ENCODE measurements around the gene GAMT. TPM values are rescaled to one million over a fixed set of nuclear protein-coding genes. Genes with fewer than 3 reads are reported as not detected.

Gene GAMT
- total RNA-seq, 1 experiment from 2014 or later = 27.7 TPM

GRCh38 chr19:1417681-1418495 lies 16.5 kb upstream of the GAMT start:
- peak overlapping the region; percentile 75 for H3K27ac Mint-ChIP-seq
- POLR2A ChIA-PET = no interaction called here

GRCh38 chr19:1417145-1417544 lies 15.8 kb upstream of the GAMT start:
- ATAC-seq (no peak), DNase-seq (ENCODE audit: low spot score) (no peak)
- Mint-ChIP-seq H3K4me1 (peaks cover 45% of the 10 kb centered on the region), H3K9me3 (no peaks in the 10 kb centered on the region), H3K36me3 (peaks cover 42% of the 10 kb centered on the region), H3K27me3 (ENCODE audit: low read depth) (no peaks in the 10 kb centered on the region), H3K27ac (peak overlapping the region; percentile 75), H3K4me3 (no peak overlapping the region)
- ChIA-PET CTCF (interaction anchor here (0.8 to 1.4 kb wide), 3 partner anchors 27 to 173 kb away, joined by 3 read pairs; no protein-coding TSS in a partner anchor), POLR2A (no interaction called here)
- no peak for TF ChIP-seq CBFB (CRISPR knock-in tag; IDR thresholded peaks at IDR 0.05; ENCODE audit: low read depth)
- no peak for TF ChIP-seq ZNF423 (CRISPR knock-in tag; IDR thresholded peaks at IDR 0.05)
- TF ChIP-seq AR (CRISPR knock-in tag; IDR thresholded peaks at IDR 0.05) = no peak

More at GRCh38 chr19:1417681-1418495, 16.5 kb upstream of the GAMT start:
- Mint-ChIP-seq H3K4me3 (no peak overlapping the region), H3K36me3 (peaks cover 49% of the 10 kb centered on the region), H3K4me1 (peaks cover 45% of the 10 kb centered on the region), H3K9me3 (no peaks in the 10 kb centered on the region), H3K27me3 (ENCODE audit: low read depth) (no peaks in the 10 kb centered on the region)
- ATAC-seq (no peak), DNase-seq (ENCODE audit: low spot score) (no peak)
- CTCF ChIA-PET = interaction anchor here (1.4 kb wide), 1 partner anchor 27 kb away, joined by 3 read pairs; no protein-coding TSS in a partner anchor
- TF ChIP-seq ZBTB21 (CRISPR knock-in tag; IDR thresholded peaks at IDR 0.05; ENCODE audit: borderline replicate concordance) (no peak), MAX (CRISPR knock-in tag; IDR thresholded peaks at IDR 0.05) (no peak), NFYB (CRISPR knock-in tag; conservative IDR thresholded peaks at IDR 0.05; ENCODE audit: low read depth) (no peak), TCF7 (CRISPR knock-in tag; IDR thresholded peaks at IDR 0.05; ENCODE audit: low read depth) (no peak), RELA (CRISPR knock-in tag; IDR thresholded peaks at IDR 0.05; ENCODE audit: borderline replicate concordance) (no peak), PRRX2 (CRISPR knock-in tag; IDR thresholded peaks at IDR 0.05) (no peak), ZNF512 (CRISPR knock-in tag; IDR thresholded peaks at IDR 0.05; ENCODE audit: borderline replicate concordance) (no peak), FOXJ3 (CRISPR knock-in tag; IDR thresholded peaks at IDR 0.05; ENCODE audit: borderline replicate concordance) (no peak), NR2C2 (CRISPR knock-in tag; IDR thresholded peaks at IDR 0.05) (no peak), JAZF1 (CRISPR knock-in tag; IDR thresholded peaks at IDR 0.05) (no peak), ZBTB43 (CRISPR knock-in tag; IDR thresholded peaks at IDR 0.05) (no peak), ZNF317 (CRISPR knock-in tag; IDR thresholded peaks at IDR 0.05; ENCODE audit: borderline replicate concordance, low read depth) (no peak), ZNF396 (CRISPR knock-in tag; IDR thresholded peaks at IDR 0.05; ENCODE audit: borderline replicate concordance) (no peak), FOXK1 (CRISPR knock-in tag; IDR thresholded peaks at IDR 0.05) (no peak)
